GM19193 (cell line): ENCODE measurements around the gene AVPR2.

Source experiments
- POLR2A ChIP-seq: IDR thresholded peaks from 4 replicates; pipeline ENCODE4 v1.6.1; 2011; ENCODE audit not compliant: insufficient read depth, insufficient read length; ENCODE audit errors: extremely low read depth

The AVPR2 gene

GRCh38 chrX:153878969-153879653, 25.4 kb upstream of the AVPR2 start:
- TF ChIP-seq POLR2A, result no peak

GRCh38 chrX:153879741-153880439, 24.6 kb upstream of the AVPR2 start:
- no peak for TF ChIP-seq POLR2A

- no peak for TF ChIP-seq POLR2A
Observed at GRCh38 chrX:153880440-153880815, 24.0 kb upstream of the AVPR2 start.

GRCh38 chrX:153881281-153881680, 23.2 kb upstream of the AVPR2 start:
- TF ChIP-seq POLR2A, result no peak

DNA sequence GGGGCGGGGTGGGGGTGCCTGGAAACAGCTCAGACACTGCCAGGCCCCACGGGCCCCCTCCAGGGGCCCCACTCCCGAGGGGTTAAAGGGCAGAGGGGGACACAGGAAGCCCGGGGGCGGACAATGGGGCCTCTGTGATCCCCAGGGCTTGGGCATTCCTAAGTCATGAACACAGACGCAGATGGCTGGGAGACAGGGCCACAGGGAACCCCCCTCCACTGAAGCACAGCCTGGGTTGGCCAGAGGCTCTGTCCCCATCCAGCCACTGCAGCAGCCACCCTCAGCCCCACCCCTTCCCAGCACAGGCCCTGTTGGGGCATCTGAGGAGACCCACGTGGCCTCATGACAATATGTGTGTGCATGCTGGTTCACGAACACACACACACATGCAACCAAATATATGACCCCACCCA, 22.4 kb upstream of the AVPR2 start:
- no peak for TF ChIP-seq POLR2A

- TF ChIP-seq POLR2A, result no peak
Observed at GRCh38 chrX:153882557-153882956, 21.9 kb upstream of the AVPR2 start.

DNA sequence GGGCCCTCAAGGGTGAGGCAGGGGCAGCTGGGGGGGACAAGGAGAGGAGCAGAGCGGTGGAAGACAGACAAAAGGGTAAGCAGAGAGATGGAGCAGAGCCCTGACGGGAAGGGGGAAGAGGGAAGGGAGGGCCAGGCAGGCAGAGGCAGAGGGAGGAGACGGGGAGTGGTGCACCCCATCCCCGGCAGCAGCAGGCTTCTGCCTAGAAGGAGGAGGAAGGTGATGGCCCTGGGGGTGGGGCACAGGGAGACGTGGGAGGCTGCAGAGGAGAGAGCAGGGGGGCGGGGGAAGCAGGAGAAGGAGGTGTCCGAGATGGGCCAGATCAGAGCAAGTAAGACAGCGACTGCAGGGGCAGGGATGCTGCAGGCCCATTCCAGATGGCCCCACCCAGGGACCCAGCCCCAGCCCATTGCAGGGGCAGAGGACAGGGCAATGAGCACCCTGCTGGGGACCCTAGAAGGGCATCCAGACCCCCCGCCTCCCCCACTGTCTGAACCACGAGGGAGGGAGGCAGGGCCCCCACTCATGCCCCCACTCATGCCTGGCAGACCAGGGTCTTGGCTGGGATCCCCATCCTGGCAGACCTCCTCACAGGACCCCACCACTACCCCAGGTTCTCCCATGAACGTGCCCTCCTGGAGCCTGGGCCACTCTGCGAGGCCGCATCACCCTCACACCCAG, 21.2 kb upstream of the AVPR2 start:
- no peak for TF ChIP-seq POLR2A

- no peak for TF ChIP-seq POLR2A
Observed at GRCh38 chrX:153884136-153884535, 20.3 kb upstream of the AVPR2 start.

GRCh38 chrX:153884590-153884989, 19.9 kb upstream of the AVPR2 start:
- no peak for TF ChIP-seq POLR2A

DNA sequence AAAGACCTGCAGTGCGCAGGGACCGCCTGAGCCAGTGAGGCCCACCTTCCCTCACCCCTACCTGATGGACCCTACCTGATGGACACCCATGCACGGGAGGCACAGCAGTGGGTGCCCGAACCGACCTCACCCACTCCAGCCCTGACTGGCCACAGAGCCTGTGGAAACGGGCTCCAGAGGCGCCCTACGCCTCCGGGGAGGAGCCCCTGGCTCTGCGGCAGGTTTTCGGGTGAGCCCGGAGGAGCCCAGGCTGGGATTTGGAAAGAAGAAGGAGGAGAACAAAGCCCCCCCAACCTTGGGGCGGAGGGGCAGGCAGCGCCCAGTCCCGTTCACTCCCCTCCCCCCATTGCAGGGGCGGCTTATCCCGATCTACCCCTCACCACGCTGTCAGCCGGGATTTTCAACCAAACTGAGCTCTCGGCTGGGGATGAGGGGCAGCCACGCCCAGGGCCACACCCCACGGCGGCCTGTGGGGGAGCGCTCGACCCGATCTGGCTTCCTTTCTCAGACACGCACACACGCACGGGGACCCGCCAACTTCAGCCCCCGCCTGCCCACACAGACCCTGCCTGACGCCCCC, 19.2 kb upstream of the AVPR2 start:
- TF ChIP-seq POLR2A, result no peak

DNA sequence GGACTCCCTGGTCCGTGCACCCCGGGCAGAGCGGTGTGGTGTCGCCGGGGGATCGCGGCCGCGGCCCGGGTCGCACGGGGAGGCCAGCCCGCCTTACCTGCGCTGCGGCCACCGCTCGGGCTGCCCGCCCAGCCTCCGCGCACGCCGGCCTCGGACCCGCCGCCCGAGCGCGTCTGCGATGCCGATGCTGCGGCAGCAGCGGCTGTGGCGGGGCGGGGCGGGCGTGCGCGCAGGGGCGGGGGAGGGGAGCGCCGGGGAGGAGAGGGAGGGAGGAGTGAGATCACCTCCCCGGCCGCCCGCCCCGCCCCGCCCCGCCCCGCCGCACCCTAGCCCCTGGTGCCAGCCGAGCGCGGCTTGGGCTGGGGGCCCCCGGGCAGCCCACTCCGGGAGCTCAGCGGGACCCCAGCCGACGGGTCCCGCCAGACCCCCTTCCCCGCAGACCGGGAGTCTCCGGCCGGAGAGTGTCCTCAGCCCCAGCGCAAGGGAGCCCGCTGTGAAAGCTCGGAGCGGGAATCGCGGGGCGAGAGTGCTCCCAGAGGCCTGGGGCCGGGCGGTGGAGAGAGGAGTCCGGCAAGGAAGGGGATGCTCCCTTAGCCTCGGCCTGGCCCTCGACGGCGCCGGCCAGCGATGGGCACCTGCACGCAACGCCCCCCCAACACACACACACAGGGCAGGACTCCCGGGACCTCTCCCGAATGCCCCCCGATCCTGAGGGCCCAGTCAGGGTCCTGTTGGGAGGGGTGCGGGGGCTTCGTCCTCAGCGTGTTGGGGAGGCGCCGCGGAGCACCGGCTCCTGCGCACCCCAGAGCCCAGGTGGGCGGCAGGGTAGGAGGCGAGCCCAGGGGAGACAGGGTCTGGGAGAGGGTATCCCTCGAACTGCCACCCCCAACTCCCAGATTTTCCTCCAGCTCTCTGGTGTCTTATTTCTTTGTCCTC, 18.2 kb upstream of the AVPR2 start, which contains the start of gene L1CAM:
Gene L1CAM, minus strand, starts transcription at position 206 of the 936 bp plus-strand sequence. CDS start 10,337 bp downstream, outside the sequence.
- TF ChIP-seq POLR2A, result no peak

GRCh38 chrX:153886915-153887314, 17.6 kb upstream of the AVPR2 start:
- no peak for TF ChIP-seq POLR2A

DNA sequence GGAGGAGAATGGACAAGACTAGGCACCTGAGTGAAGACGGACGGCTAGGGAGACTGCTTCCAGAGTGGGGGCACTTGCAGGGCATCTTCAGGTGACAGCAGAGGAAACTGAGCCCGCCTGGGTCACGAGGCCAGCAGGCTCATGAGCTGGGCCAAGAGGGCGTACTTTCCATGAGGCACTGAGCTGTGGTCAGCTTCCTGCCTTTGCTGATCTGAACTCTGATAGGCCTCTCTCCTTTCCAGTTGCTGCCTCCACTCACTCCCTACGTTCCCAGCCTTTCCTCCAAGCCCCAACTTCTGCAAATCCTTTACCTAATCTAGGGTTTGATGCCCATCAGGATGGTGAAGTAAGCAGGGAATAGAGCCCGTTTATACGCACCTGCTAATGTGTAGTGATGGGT, 17.1 kb upstream of the AVPR2 start:
- no peak for TF ChIP-seq POLR2A

DNA sequence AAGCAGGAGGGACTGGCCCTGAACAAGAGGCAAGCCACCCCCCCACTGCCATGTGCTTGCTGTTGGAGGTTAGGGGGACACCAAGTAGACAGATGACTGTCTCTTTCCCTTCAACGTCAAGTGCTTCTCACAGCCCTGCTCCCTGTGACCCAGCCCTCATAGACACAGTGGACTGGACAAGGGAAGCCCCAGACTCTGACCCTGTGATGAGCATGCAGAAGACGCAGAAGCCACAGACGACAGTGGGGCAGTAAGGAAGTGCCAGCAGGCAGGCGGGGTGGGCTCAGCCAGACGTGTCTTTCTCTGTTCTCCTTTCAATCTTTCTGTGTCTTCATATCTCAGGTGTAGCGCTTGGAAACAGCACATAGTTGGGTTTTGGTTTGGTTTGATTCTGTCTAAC, 16.1 kb upstream of the AVPR2 start:
- TF ChIP-seq POLR2A, result no peak

GRCh38 chrX:153889123-153889522, 15.3 kb upstream of the AVPR2 start:
- TF ChIP-seq POLR2A, result no peak

DNA sequence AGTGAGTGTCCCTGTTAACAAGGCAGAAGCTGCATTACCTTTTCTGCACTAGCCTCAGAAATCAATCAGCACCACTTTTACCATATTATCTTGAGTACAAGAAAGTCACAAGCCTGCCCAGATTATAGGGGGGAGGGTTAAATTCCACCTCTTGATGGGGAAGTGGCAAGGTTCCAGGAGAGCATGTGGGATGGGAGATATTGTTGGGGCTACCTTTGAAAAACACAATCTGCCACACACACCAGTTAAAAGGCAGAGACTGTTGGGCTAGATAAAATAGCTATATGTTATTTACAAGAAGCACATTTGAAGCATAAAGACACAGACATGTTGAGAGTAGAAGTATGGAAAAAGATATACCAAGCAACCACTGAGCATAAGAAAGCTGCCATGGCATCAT, 6.6 kb upstream of the AVPR2 start:
- no peak for TF ChIP-seq POLR2A
